Adrenal gland (tissue), 12 donors: ENCODE data around the gene VDAC1. TPM values are rescaled to one million over a fixed set of nuclear protein-coding genes. Genes with fewer than 3 reads are reported as not detected.

Experiments used
- DNase-seq, 7 donors: peaks; one replicate each; pipeline ENCODE4 v3.0.0-alpha.2; 2019 to 2020
- H3K27ac ChIP-seq, 5 donors: fragments of 200-600 bp; sonication (generic) in 4 of 5; 1 replicate in 3 of 5; 2 replicates in 2 of 5; pipeline versions ENCODE4 v1.5.1 to v1.8.0; 2016 to 2020; ENCODE audit warnings: mild to moderate bottlenecking in 1 of 5
- H3K27me3 ChIP-seq: fragments of 200-600 bp; 2 replicates; pipeline ENCODE4 v1.8.0; 2021
- H3K36me3 ChIP-seq, 2 donors: fragments of 200-600 bp; replicated peaks in 1 of 2; 1 replicate in 1 of 2; 2 replicates in 1 of 2; pipeline versions ENCODE4 v1.5.1 to v1.8.0; 2018 to 2022
- H3K4me1 ChIP-seq, 2 donors: fragments of 200-600 bp; replicated peaks in 1 of 2; 1 replicate in 1 of 2; 2 replicates in 1 of 2; pipeline versions ENCODE4 v1.5.1 to v1.8.0; 2018 to 2021
- H3K4me3 ChIP-seq, 4 donors: fragments of 200-600 bp; sonication (generic) in 3 of 4; one replicate each; pipeline ENCODE4 v1.5.1; 2016 to 2018
- H3K9me3 ChIP-seq, 3 donors: fragments of 200-600 bp; sonication (generic) in 1 of 3; replicated peaks in 1 of 3; 1 replicate in 2 of 3; 2 replicates in 1 of 3; pipeline versions ENCODE4 v1.5.1 to v1.8.0; 2016 to 2021
- POLR2A ChIP-seq, 2 donors: fragments of 450-650 bp; IDR thresholded peaks; one replicate each; pipeline ENCODE4 v1.6.1; 2017; ENCODE audit warnings: antibody characterized with exemption in 2 of 2, mild to moderate bottlenecking in 2 of 2, moderate library complexity in 1 of 2
- WGBS, 4 donors: extraction: QIAGEN DNeasy Blood & Tissue Kit in 2 of 4; methylation state at CpG; one replicate each; pipeline versions ENCODE4 v1.1.5 to v1.1.7; 2013 to 2017; 5-methylcytosine and 5-hydroxymethylcytosine counted together
- intact Hi-C, 2 donors: fragments of 100-400 bp; cut with DNase I; formaldehyde crosslinking; loops; one replicate each; pipeline versions ENCODE4 v1.14.1 to v1.15.0; 2022 to 2023
- polyA plus RNA-seq, 3 donors: library from polyadenylated mRNA; stranded (reverse); fragments of 200-250 nt in 2 of 3; fragments of 350-450 nt in 1 of 3; fragmentation: Illumina TruSeq in 1 of 3; extraction: RNeasy Lipid Tissue Mini Kit (QIAGEN cat#74804) in 1 of 3; gene quantifications; one replicate each; pipeline ENCODE4 v1.2.3, GENCODE V29; 2013 to 2014
- total RNA-seq, 9 donors: library from RNA; depleted of rRNA in 4 of 9; stranded (reverse); fragments of >200 nt in 4 of 9; fragments of 120-200 nt in 1 of 9; fragmentation: NEBNext Ultra II Directional in 1 of 9; extraction: Animal tissue kit (Norgen Biotek cat#: 25700) in 1 of 9; gene quantifications; one replicate each; pipeline versions ENCODE4 v1.1.0 to v1.2.4, GENCODE V29; 2013 to 2023
- TF ChIP-seq, protein P1 (sequence below), 6 experiments: fragments of 450-650 bp in 4 of 6; fragments of 200-600 bp in 2 of 6; sonication (generic) in 1 of 6; IDR thresholded peaks; 1 replicate in 5 of 6; 2 replicates in 1 of 6; pipeline versions ENCODE4 v1.5.1 to v1.8.0; 2016 to 2021; ENCODE audit warnings: antibody characterized with exemption in 6 of 6, mild to moderate bottlenecking in 2 of 6, moderate library complexity in 1 of 6
- donor health status: healthy with polysubstance abuse.
- donor health status: Bipolar disorder and iron deficiency.
- donor health status: DM: yes; HTN: yes; CAD: no.
- donor health status: DM: no; HTN: no; CAD: no.
- donor health status: DM: no; HTN: no; CAD: no.
- donor health status: DM: yes; HTN: yes; CAD: no.

VDAC1 gene
- total and polyA plus RNA-seq, 12 donors = 66.0 to 476 (median 136) TPM

DNA sequence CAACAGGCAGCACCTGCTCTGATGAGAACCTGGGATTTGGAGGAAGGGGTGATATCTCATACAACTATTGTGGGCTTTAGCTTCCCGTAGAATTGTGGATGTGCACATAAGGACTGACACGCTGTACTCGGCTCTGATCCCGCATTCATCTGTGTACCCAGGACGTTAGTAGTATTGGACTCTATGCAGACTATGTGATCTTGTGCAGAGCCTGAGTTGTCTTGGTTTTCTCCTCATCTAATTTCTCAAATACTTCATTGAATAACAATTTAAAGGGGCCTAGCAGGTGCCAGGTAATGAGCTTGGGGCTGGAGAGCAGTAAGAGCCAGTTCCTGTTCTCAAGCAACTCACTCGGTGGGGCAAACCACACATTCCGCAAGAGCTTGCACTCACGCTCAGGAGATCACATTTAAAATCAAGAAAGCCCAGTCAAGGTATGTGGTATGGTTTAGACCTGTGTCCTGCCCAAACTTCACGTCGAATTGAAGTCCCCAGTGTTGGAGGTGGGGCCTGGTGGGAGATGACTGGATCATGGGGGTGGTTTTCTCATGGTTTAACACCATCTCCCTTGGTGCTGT, 51.1 kb downstream of the VDAC1 start:
- H3K4me1 ChIP-seq = peaks cover 0 to 22% of the 10 kb centered on the region in 2 donors
- WGBS, 4 donors = 84 to 94% (median 86%) methylated on average over 10 of the region's 10 CpGs
- no peak overlapping the region for H3K4me3 ChIP-seq
- H3K27me3 ChIP-seq = no peaks in the 10 kb centered on the region
- TF ChIP-seq, protein P1, sequence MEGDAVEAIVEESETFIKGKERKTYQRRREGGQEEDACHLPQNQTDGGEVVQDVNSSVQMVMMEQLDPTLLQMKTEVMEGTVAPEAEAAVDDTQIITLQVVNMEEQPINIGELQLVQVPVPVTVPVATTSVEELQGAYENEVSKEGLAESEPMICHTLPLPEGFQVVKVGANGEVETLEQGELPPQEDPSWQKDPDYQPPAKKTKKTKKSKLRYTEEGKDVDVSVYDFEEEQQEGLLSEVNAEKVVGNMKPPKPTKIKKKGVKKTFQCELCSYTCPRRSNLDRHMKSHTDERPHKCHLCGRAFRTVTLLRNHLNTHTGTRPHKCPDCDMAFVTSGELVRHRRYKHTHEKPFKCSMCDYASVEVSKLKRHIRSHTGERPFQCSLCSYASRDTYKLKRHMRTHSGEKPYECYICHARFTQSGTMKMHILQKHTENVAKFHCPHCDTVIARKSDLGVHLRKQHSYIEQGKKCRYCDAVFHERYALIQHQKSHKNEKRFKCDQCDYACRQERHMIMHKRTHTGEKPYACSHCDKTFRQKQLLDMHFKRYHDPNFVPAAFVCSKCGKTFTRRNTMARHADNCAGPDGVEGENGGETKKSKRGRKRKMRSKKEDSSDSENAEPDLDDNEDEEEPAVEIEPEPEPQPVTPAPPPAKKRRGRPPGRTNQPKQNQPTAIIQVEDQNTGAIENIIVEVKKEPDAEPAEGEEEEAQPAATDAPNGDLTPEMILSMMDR (IDR thresholded peaks at IDR 0.05) = no peak
- TF ChIP-seq POLR2A (IDR thresholded peaks at IDR 0.05) = no peak
- DNase-seq = peak in 1 of 7 donors; percentile 51
- intact Hi-C loops = no loop called here
- no peaks in the 10 kb centered on the region for H3K9me3 ChIP-seq
- peaks cover 0 to 24% of the 10 kb centered on the region in 2 donors for H3K36me3 ChIP-seq
- peak overlapping the region in 4 of 5 donors; percentile 62 to 87 (median 73) for H3K27ac ChIP-seq

DNA sequence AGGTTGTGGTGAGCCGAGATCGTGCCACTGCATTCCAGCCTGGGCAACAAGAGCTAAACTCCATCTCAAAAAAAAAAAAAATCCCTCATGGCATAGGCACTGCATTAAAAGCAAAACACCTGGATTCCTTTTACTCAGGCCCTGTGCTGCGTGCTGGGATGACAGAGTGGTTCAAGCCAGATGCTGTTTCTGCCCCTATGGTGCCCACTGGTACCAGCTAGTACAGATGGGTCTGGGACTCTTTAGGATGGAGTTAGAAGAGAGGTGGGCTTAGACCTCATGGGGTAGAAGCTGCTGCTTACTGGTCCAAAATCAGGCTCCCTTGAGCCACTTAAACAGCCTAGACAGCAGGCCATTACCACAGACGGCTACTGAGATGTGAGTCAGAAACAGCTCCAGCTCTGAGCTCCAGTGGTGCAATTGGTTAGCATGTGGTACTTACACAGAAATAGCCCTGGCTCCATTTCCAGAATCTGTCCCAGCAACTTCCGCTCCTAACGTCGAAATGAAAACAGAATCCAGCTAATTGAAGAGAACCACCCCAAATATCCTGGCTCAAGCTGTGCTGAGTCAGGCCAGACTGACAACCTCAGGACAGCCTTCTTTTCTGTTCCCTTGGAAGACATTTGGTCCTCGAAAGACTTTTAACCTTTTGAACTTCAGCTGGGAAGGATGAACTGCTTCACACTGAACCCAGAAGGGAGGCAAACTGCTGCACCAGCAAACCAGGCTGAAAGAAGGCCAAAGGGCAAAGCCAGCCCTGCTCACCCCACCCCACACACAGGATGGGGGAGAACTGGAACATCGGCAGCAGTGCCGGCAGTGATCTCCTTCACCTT, 51.8 kb downstream of the VDAC1 start:
- DNase-seq = peak; percentile 44 to 92 (median 76)
- Histone ChIP-seq H3K9me3 (no peaks in the 10 kb centered on the region), H3K4me3 (no peak overlapping the region), H3K27ac (peak overlapping the region in 4 of 5 donors; percentile 65 to 87 (median 76)), H3K36me3 (peaks cover 0 to 21% of the 10 kb centered on the region in 2 donors), H3K27me3 (no peaks in the 10 kb centered on the region), H3K4me1 (peaks cover 0 to 22% of the 10 kb centered on the region in 2 donors)
- 44 to 60% (median 55%) methylated on average over 7 to 10 of the region's 10 CpGs for WGBS, 4 donors
- intact Hi-C loops = no loop called here
- TF ChIP-seq, protein P1 (IDR thresholded peaks at IDR 0.05) = no peak
- TF ChIP-seq POLR2A (IDR thresholded peaks at IDR 0.05) = peak in 1 of 2 donors; percentile 29

DNA sequence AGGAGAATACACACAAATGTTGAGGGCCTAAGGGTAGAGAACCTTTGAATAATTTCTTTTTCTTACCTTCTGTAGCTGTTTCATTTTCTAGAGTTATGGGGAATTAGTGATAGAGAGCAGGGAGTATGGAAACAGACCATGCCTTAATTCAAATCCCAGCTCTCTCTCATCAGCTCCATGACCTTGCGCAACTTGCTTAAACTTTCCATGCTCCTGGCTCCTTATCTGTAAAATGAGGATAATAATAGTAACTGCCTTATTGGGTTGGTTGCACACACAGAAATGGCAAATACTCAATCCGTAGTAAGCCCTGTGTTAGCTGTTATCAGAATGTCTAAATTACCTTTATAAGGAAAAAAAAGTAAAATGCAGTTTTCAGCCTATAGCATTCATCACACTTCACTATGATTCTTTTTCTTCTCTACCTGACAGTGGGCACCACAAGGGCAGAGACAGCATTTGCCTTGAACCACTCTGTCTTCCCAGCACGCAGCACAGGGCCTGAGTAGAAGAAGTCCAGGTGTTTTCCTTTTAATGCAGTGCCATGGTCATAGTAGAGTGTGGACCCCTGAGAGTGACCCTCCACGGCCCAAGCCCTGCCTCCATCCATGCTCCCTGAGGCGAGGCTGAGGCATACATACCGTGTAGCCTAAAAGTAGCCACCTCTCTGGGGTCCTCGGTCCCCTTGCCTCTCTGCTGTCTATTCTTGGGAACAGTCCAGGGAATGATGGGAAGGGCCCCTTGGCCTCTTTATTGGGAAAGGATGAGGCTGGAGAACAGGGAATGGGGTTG, 53.8 kb downstream of the VDAC1 start:
- no peaks in the 10 kb centered on the region for H3K27me3 ChIP-seq
- intact Hi-C loops = no loop called here
- H3K4me1 ChIP-seq = peaks cover 0 to 22% of the 10 kb centered on the region in 2 donors
- H3K27ac ChIP-seq = peak overlapping the region in 2 of 5 donors; percentile 10 to 81
- peak in 4 of 7 donors; percentile 45 to 68 (median 50) for DNase-seq
- no peaks in the 10 kb centered on the region for H3K9me3 ChIP-seq
- TF ChIP-seq, protein P1 (IDR thresholded peaks at IDR 0.05) = no peak
- no peak for TF ChIP-seq POLR2A (IDR thresholded peaks at IDR 0.05)
- H3K36me3 ChIP-seq = peaks cover 0 to 10% of the 10 kb centered on the region in 2 donors
- WGBS, 4 donors = 80 to 86% (median 83%) methylated on average over 5 to 7 of the region's 7 CpGs
- H3K4me3 ChIP-seq = no peak overlapping the region

DNA sequence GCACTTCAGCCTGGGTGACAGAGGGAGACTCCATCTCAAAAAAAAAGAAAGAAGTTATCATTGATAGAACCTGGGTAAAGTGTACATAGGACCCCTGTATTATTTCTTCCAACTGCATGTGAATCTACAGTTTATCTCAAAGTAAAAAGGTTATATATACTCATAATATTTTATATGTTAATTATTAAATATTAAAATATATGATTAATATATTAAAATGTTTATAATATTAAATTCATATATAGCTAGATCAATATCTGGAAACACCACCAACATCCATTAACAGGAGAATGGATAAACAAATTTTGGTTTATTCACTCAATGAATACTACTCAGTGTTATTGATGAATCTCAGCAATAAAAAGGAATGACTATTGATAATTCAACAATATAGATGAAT, 56.1 kb downstream of the VDAC1 start:
- H3K4me3 ChIP-seq = no peak overlapping the region
- no peak overlapping the region for H3K27ac ChIP-seq
- TF ChIP-seq, protein P1 (IDR thresholded peaks at IDR 0.05) = no peak
- no peak for TF ChIP-seq POLR2A (IDR thresholded peaks at IDR 0.05)
- H3K9me3 ChIP-seq = no peaks in the 10 kb centered on the region
- no peak for DNase-seq
- H3K4me1 ChIP-seq = peaks cover 6 to 34% of the 10 kb centered on the region in 2 donors
- intact Hi-C loops = no loop called here
- H3K27me3 ChIP-seq = no peaks in the 10 kb centered on the region
- H3K36me3 ChIP-seq = no peaks in the 10 kb centered on the region
